SK-N-SH (cell line): ENCODE data around the gene CCDC34. TPM values are rescaled to one million over a fixed set of nuclear protein-coding genes. Genes with fewer than 3 reads are reported as not detected.

ENCODE experiments used
- CTCF ChIA-PET: fragments of 300-600, 350-600 bp; formaldehyde crosslinking; extraction: SDS; loops from one replicate; lab custom pipeline; 2021; lab: Yijun Ruan, JAX
- POLR2A ChIA-PET: fragments of 350-600 bp; sonication (Branson Sonifier 250); formaldehyde crosslinking; extraction: SDS; loops from one replicate; lab custom pipeline; 2020; ENCODE audit warnings: antibody characterized with exemption, inconsistent platforms; lab: Yijun Ruan, JAX
- DNase-seq: peaks from one replicate; pipeline ENCODE4 v3.0.0; 2012
- H2AFZ ChIP-seq: fragments of 200-600 bp; sonication (generic); 2 replicates; pipeline ENCODE4 v1.8.1; 2016; ENCODE audit warnings: antibody characterized with exemption, mild to moderate bottlenecking, low read depth
- H3F3A ChIP-seq: fragments of 200-600 bp; sonication (generic); replicated peaks from 2 replicates; pipeline ENCODE3; 2016; ENCODE audit warnings: antibody characterized with exemption, mild to moderate bottlenecking; ENCODE audit not compliant: insufficient read depth
- H3K27ac ChIP-seq, 2 experiments: fragments of 200-500 bp in 1 of 2; fragments of 200-600 bp in 1 of 2; sonication (Bioruptor generic) in 1 of 2; sonication (generic), shearing (Covaris generic) in 1 of 2; 2 replicates each; pipeline versions ENCODE4 v1.5.1 to v1.6.1; 2014 to 2016; ENCODE audit warnings: low read depth in 2 of 2, inconsistent platforms in 1 of 2, low read length in 1 of 2, mild to moderate bottlenecking in 1 of 2, mixed read lengths in 1 of 2
- H3K27me3 ChIP-seq: fragments of 200-600 bp; sonication (generic), shearing (Covaris generic); 2 replicates; pipeline ENCODE4 v1.6.1; 2016; ENCODE audit warnings: mixed run types; ENCODE audit not compliant: insufficient read depth
- H3K36me3 ChIP-seq, 2 experiments: fragments of 200-500 bp in 1 of 2; fragments of 200-600 bp in 1 of 2; sonication (Bioruptor generic) in 1 of 2; sonication (generic) in 1 of 2; replicated peaks in 1 of 2; 2 replicates each; pipeline versions ENCODE3 to v1.5.1; 2014 to 2016; ENCODE audit warnings: low read length in 1 of 2, mild to moderate bottlenecking in 1 of 2; ENCODE audit not compliant: insufficient read depth in 2 of 2, control insufficient read depth in 1 of 2
- H3K4me1 ChIP-seq, 2 experiments: fragments of 200-500 bp in 1 of 2; fragments of 200-600 bp in 1 of 2; sonication (Bioruptor generic) in 1 of 2; sonication (generic), shearing (Covaris generic) in 1 of 2; 2 replicates each; pipeline versions ENCODE4 v1.5.1 to v1.6.1; 2014 to 2016; ENCODE audit warnings: low read depth in 1 of 2, low read length in 1 of 2, mixed run types in 1 of 2; ENCODE audit not compliant: insufficient read depth in 2 of 2, control insufficient read depth in 1 of 2
- H3K4me2 ChIP-seq: fragments of 200-600 bp; sonication (generic), shearing (Covaris generic); 2 replicates; pipeline ENCODE4 v1.6.1; 2017; ENCODE audit warnings: mixed run types
- H3K4me3 ChIP-seq, 2 experiments: fragments of 200-500 bp in 1 of 2; fragments of 200-600 bp in 1 of 2; sonication (Bioruptor generic) in 1 of 2; sonication (generic), shearing (Covaris generic) in 1 of 2; 2 replicates each; pipeline versions ENCODE4 v1.5.1 to v1.8.1; 2014 to 2016; ENCODE audit warnings: low read depth in 2 of 2, inconsistent platforms in 1 of 2, low read length in 1 of 2, mild to moderate bottlenecking in 1 of 2, mixed read lengths in 1 of 2, moderate library complexity in 1 of 2
- H3K79me2 ChIP-seq: fragments of 200-600 bp; sonication (generic); 2 replicates; pipeline ENCODE4 v1.8.1; 2017; ENCODE audit warnings: mild to moderate bottlenecking; ENCODE audit not compliant: insufficient read depth
- H3K9ac ChIP-seq: fragments of 200-600 bp; sonication (generic); 2 replicates; pipeline ENCODE4 v1.6.1; 2017; ENCODE audit warnings: mixed run types
- H3K9me2 ChIP-seq: fragments of 200-600 bp; sonication (generic); 2 replicates; pipeline ENCODE4 v1.6.1; 2017; ENCODE audit warnings: mixed run types
- H3K9me3 ChIP-seq: fragments of 200-600 bp; sonication (generic); 2 replicates; pipeline ENCODE4 v1.6.1; 2017; ENCODE audit warnings: mixed run types, mild to moderate bottlenecking, moderate library complexity
- H4K20me1 ChIP-seq: fragments of 200-600 bp; sonication (generic); 2 replicates; pipeline ENCODE4 v1.6.1; 2017; ENCODE audit warnings: mild to moderate bottlenecking, mixed run types; ENCODE audit not compliant: insufficient read depth
- EP300 ChIP-seq, 2 experiments: IDR thresholded peaks; 2 replicates each; pipeline versions ENCODE4 v1.4.0 to v1.6.1; 2012; ENCODE audit warnings: borderline replicate concordance in 1 of 2, low read depth in 1 of 2, low read length in 1 of 2
- FOSL2 ChIP-seq: IDR thresholded peaks from 2 replicates; pipeline ENCODE4 v1.4.0; 2012; ENCODE audit warnings: low read depth, mild to moderate bottlenecking, moderate library complexity, borderline replicate concordance
- FOXJ3 ChIP-seq: sonication (generic); formaldehyde crosslinking; IDR thresholded peaks from 2 replicates; pipeline ENCODE4 v1.5.1; 2020; ENCODE audit warnings: mild to moderate bottlenecking, missing genetic modification reagents
- GATA2 ChIP-seq: sonication (generic); formaldehyde crosslinking; IDR thresholded peaks from 2 replicates; pipeline ENCODE4 v1.5.0; 2020; ENCODE audit warnings: mild to moderate bottlenecking, missing genetic modification reagents
- IRF3 ChIP-seq: fragments of 150-350 bp; IDR thresholded peaks from 2 replicates; pipeline ENCODE4 v1.6.1; 2016; ENCODE audit warnings: mild to moderate bottlenecking, low read depth, low read length
- MXI1 ChIP-seq: IDR thresholded peaks from 2 replicates; pipeline ENCODE4 v1.6.1; 2012; ENCODE audit warnings: mild to moderate bottlenecking, low read depth, low read length, improper control_type of control experiment
- RXRA ChIP-seq: IDR thresholded peaks from 2 replicates; pipeline ENCODE4 v1.4.0; 2012; ENCODE audit warnings: low read depth, mild to moderate bottlenecking, borderline replicate concordance
- TEAD4 ChIP-seq: IDR thresholded peaks from 2 replicates; pipeline ENCODE4 v1.4.0; 2012; ENCODE audit warnings: mild to moderate bottlenecking, borderline replicate concordance; ENCODE audit not compliant: insufficient read depth
- WGBS: methylation state at CpG from one replicate; pipeline ENCODE4 v1.1.6; 2017; ENCODE audit warnings: low lambda C conversion rate; 5-methylcytosine and 5-hydroxymethylcytosine counted together
- polyA plus RNA-seq, 3 experiments: library from polyadenylated mRNA; depleted of rRNA; stranded (reverse); fragments of >200 nt; gene quantifications; 2 replicates each; pipeline ENCODE4 v1.2.3, GENCODE V29; 2012
- TF ChIP-seq, protein P1 (sequence below): fragments of 200-600 bp; sonication (generic); IDR thresholded peaks from 2 replicates; pipeline ENCODE4 v1.6.1; 2017; ENCODE audit warnings: antibody characterized with exemption, mild to moderate bottlenecking, moderate library complexity
- TF ChIP-seq, protein P2 (sequence below): IDR thresholded peaks from 2 replicates; pipeline ENCODE4; 2012
- TF ChIP-seq, protein P3 (sequence below): IDR thresholded peaks from 2 replicates; pipeline ENCODE4 v1.4.0; 2012; ENCODE audit warnings: low read depth, borderline replicate concordance

Gene CCDC34
- polyA plus RNA-seq, 1 of the 3 experiments (the other 2 are of a cell fraction) = 6.7 TPM

- TF ChIP-seq, protein P1, sequence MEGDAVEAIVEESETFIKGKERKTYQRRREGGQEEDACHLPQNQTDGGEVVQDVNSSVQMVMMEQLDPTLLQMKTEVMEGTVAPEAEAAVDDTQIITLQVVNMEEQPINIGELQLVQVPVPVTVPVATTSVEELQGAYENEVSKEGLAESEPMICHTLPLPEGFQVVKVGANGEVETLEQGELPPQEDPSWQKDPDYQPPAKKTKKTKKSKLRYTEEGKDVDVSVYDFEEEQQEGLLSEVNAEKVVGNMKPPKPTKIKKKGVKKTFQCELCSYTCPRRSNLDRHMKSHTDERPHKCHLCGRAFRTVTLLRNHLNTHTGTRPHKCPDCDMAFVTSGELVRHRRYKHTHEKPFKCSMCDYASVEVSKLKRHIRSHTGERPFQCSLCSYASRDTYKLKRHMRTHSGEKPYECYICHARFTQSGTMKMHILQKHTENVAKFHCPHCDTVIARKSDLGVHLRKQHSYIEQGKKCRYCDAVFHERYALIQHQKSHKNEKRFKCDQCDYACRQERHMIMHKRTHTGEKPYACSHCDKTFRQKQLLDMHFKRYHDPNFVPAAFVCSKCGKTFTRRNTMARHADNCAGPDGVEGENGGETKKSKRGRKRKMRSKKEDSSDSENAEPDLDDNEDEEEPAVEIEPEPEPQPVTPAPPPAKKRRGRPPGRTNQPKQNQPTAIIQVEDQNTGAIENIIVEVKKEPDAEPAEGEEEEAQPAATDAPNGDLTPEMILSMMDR = no peak
These were observed 40.2 kb upstream of the CCDC34 start (continued) for GRCh38 chr11:27403195-27403594.

DNA sequence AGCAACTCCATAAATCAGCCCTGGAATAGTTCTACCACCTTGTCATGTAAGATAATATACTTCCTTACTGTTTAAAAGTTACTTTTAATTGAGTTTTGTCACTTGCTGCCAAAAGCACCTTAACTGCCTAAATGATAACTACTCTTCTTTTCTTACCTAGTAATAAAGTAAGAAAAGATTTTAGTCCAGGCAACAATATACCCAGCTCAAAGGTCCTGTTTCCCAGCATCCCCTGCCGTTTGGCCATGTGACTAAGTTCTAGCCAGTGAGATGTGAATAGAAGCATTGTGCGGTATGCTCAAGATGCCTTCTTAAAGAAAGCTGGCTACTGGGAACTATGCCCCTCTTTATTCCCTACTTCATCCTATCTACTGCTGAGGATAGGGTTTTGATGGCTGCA lies 39.4 kb upstream of the CCDC34 start:
- no peak for DNase-seq
- Histone ChIP-seq H3K36me3 (no peaks in the 10 kb centered on the region), H3K9me3 (no peaks in the 10 kb centered on the region), H3K9me2 (no peaks in the 10 kb centered on the region), H3K4me2 (no peak overlapping the region), H3K79me2 (no peaks in the 10 kb centered on the region), H3K27ac (no peak overlapping the region), H3K9ac (no peak overlapping the region), H3K4me1 (peaks cover 0 to 11% of the 10 kb centered on the region in 2 experiments; a peak in 1 of 4 replicates), H2AFZ (no peak overlapping the region), H3K4me3 (no peak overlapping the region), H3K27me3 (no peaks in the 10 kb centered on the region), H4K20me1 (no peaks in the 10 kb centered on the region), H3F3A (no peaks in the 10 kb centered on the region)
- 91% methylated on average over 2 of the region's 2 CpGs for WGBS
- TF ChIP-seq MXI1 = no peak
- TF ChIP-seq, protein P2, sequence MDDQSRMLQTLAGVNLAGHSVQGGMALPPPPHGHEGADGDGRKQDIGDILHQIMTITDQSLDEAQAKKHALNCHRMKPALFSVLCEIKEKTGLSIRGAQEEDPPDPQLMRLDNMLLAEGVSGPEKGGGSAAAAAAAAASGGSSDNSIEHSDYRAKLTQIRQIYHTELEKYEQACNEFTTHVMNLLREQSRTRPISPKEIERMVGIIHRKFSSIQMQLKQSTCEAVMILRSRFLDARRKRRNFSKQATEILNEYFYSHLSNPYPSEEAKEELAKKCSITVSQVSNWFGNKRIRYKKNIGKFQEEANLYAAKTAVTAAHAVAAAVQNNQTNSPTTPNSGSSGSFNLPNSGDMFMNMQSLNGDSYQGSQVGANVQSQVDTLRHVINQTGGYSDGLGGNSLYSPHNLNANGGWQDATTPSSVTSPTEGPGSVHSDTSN = no peak
- TF ChIP-seq RXRA = no peak
- no peak for TF ChIP-seq FOSL2
- TF ChIP-seq TEAD4 = no peak
- TF ChIP-seq EP300 (IDR thresholded peaks at IDR 0.05; ENCODE audit: borderline replicate concordance in 1 of 2, low read depth in 1 of 2, low read length in 1 of 2) = no peak
- TF ChIP-seq GATA2 (CRISPR knock-in tag) = no peak
- TF ChIP-seq FOXJ3 (CRISPR knock-in tag) = no peak
- TF ChIP-seq IRF3 = no peak
- TF ChIP-seq, protein P3, sequence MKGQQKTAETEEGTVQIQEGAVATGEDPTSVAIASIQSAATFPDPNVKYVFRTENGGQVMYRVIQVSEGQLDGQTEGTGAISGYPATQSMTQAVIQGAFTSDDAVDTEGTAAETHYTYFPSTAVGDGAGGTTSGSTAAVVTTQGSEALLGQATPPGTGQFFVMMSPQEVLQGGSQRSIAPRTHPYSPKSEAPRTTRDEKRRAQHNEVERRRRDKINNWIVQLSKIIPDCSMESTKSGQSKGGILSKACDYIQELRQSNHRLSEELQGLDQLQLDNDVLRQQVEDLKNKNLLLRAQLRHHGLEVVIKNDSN = no peak
- ChIA-PET POLR2A (no interaction called here), CTCF (interaction anchor here (1.0 kb wide), 1 partner anchor 83 kb away, joined by 3 read pairs; no protein-coding TSS in a partner anchor)
